Measurements from ENCODE around the gene PPP1R1C. TPM values are rescaled to one million over a fixed set of nuclear protein-coding genes. Genes with fewer than 3 reads are reported as not detected.

The PPP1R1C gene
- total RNA-seq, 2 donors from 2014 or later, result 2.8 to 6.1 TPM

DNA sequence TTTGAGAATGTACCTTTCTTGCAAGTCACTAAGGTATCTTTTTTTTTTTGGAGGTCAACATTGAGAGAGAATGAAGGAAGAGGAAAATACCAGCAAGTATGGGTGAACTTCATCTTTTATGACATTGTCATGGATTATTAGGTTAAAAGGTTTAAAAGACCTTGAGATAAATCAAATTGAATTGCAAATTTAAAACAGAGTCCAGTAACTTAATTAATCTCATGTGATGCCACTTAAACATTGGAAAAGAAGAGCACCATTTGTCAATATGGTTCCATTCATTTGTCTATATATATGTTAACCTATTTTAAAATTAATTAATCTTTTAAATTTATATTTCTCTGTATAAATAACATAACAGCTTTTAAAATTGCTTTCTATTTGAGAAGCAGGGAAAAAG lies 83.8 kb downstream of the PPP1R1C start:
- Mint-ChIP-seq H3K4me1 (peaks cover 18% of the 10 kb centered on the region), H3K27ac (peak overlapping the region; percentile 56)
- H3K4me3 ChIP-seq (ENCODE audit: low read length), result no peak overlapping the region

DNA sequence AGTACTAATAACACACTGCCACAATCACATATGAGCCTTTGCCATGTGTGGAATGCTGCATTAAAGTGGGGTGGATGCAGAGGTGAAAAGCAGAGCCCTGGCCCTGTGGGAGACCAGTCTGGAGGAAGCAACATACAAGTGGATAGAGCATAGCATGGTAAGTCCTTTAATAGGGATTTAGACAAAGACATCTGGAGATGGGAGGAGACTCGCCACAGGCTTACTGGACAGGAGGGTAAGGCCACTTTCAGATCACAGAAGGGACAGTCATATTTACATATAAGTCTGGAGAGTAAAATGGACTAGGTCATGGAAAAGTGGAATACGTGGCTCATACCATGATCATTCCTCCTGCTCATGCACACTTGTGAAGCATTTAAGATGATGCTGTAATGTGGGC lies 84.3 kb downstream of the PPP1R1C start:
- H3K4me3 ChIP-seq (ENCODE audit: low read length), result no peak overlapping the region
- Mint-ChIP-seq H3K9me3 (no peaks in the 10 kb centered on the region), H3K4me1 (peaks cover 18% of the 10 kb centered on the region), H3K4me3 (no peak overlapping the region), H3K27ac (no peak overlapping the region), H3K36me3 (ENCODE audit: low read depth) (no peaks in the 10 kb centered on the region), H3K27me3 (ENCODE audit: insufficient read depth) (no peaks in the 10 kb centered on the region)
- H3K36me3 ChIP-seq (ENCODE audit: control insufficient read depth, insufficient read depth, low read length), result no peaks in the 10 kb centered on the region
- no peaks in the 10 kb centered on the region for H3K27me3 ChIP-seq (ENCODE audit: control insufficient read depth, insufficient read depth, low read length, poor library complexity, severe bottlenecking)
- DNase-seq, result no peak
- no peak overlapping the region for H3K9ac ChIP-seq (ENCODE audit: extremely low read depth, low read length, poor library complexity, severe bottlenecking)
- no peaks in the 10 kb centered on the region for H3K4me1 ChIP-seq (ENCODE audit: control insufficient read depth, insufficient read depth, low read length)
- no peak overlapping the region for H3K27ac ChIP-seq (ENCODE audit: low read depth, low read length)
- no peaks in the 10 kb centered on the region for H3K9me3 ChIP-seq (ENCODE audit: control insufficient read depth, low read length)
- 93% methylated on average over 2 of the region's 2 CpGs for WGBS, 2 experiments (ENCODE audit: insufficient coverage in 1 of 2, insufficient read length in 1 of 2)
- TF ChIP-seq CTCF (conservative IDR thresholded peaks at IDR 0.05), result no peak

More for the DNA sequence above, 83.8 kb downstream of the PPP1R1C start:
- H3K36me3 ChIP-seq (ENCODE audit: control insufficient read depth, insufficient read depth, low read length), result no peaks in the 10 kb centered on the region
- H3K9ac ChIP-seq (ENCODE audit: extremely low read depth, low read length, poor library complexity, severe bottlenecking), result no peak overlapping the region
- DNase-seq, result no peak
- H3K9me3 Mint-ChIP-seq, result no peaks in the 10 kb centered on the region
- no peak overlapping the region for H3K27ac ChIP-seq (ENCODE audit: low read depth, low read length)
- H3K9me3 ChIP-seq (ENCODE audit: control insufficient read depth, low read length), result no peaks in the 10 kb centered on the region
- H3K4me1 ChIP-seq (ENCODE audit: control insufficient read depth, insufficient read depth, low read length), result no peaks in the 10 kb centered on the region
- H3K36me3 Mint-ChIP-seq (ENCODE audit: low read depth), result no peaks in the 10 kb centered on the region
- no peaks in the 10 kb centered on the region for H3K27me3 ChIP-seq (ENCODE audit: control insufficient read depth, insufficient read depth, low read length, poor library complexity, severe bottlenecking)
- no peaks in the 10 kb centered on the region for H3K27me3 Mint-ChIP-seq (ENCODE audit: insufficient read depth)
- TF ChIP-seq CTCF (conservative IDR thresholded peaks at IDR 0.05), result no peak
- H3K4me3 Mint-ChIP-seq, result no peak overlapping the region

DNA sequence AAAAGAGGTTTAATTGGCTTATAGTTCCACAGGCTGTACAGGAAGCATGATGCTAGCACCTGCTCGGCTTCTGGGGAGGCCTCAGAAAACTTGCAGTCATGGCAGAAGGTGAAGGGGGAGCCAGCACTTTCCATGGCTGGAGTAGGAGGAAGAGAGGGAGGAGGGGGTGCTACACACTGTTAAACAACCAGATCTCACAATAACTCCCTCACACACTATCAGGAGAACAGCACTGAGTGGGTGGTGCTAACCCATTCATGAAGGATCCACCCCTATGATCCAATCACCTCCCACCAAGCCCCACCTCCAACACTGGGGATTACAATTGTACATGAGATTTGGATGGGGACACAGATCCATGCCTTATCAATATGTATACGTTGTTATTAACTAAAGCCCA lies 85.1 kb downstream of the PPP1R1C start:
- no peaks in the 10 kb centered on the region for H3K4me1 ChIP-seq (ENCODE audit: control insufficient read depth, insufficient read depth, low read length)
- H3K4me3 ChIP-seq (ENCODE audit: low read length), result no peak overlapping the region
- TF ChIP-seq CTCF (conservative IDR thresholded peaks at IDR 0.05), result no peak
- no peaks in the 10 kb centered on the region for H3K36me3 ChIP-seq (ENCODE audit: control insufficient read depth, insufficient read depth, low read length)
- Mint-ChIP-seq H3K9me3 (no peaks in the 10 kb centered on the region), H3K4me1 (peaks cover 18% of the 10 kb centered on the region), H3K27me3 (ENCODE audit: insufficient read depth) (no peaks in the 10 kb centered on the region), H3K27ac (no peak overlapping the region), H3K4me3 (no peak overlapping the region), H3K36me3 (ENCODE audit: low read depth) (no peaks in the 10 kb centered on the region)
- no peak overlapping the region for H3K27ac ChIP-seq (ENCODE audit: low read depth, low read length)
- no peaks in the 10 kb centered on the region for H3K27me3 ChIP-seq (ENCODE audit: control insufficient read depth, insufficient read depth, low read length, poor library complexity, severe bottlenecking)
- no peaks in the 10 kb centered on the region for H3K9me3 ChIP-seq (ENCODE audit: control insufficient read depth, low read length)
- DNase-seq, result no peak
- H3K9ac ChIP-seq (ENCODE audit: extremely low read depth, low read length, poor library complexity, severe bottlenecking), result no peak overlapping the region
- 97 to 100% methylated on average over 1 to 2 of the region's 2 CpGs for WGBS, 2 experiments (ENCODE audit: insufficient coverage in 1 of 2, insufficient read length in 1 of 2)
